ENCODE data around the gene OR7C1.
"Not testable (repeated sequence)": the region's sequence is repeated elsewhere in the genome, so short reads cannot be mapped to it uniquely, and the experiment has no call there.

The OR7C1 gene

GRCh38 chr19:14768001-14768400 lies 67.0 kb downstream of the OR7C1 start:
- no peak for DNase-seq (ENCODE audit: insufficient read length, low spot score)

GRCh38 chr19:14767466-14767971 lies 67.5 kb downstream of the OR7C1 start:
- FAIRE-seq (no peak), DNase-seq (ENCODE audit: insufficient read length, low spot score) (no peak)

More at GRCh38 chr19:14768001-14768400, 67.0 kb downstream of the OR7C1 start:
- FAIRE-seq, result no peak

GRCh38 chr19:14765841-14766240 lies 69.1 kb downstream of the OR7C1 start:
- not testable (repeated sequence) for FAIRE-seq

GRCh38 chr19:14765403-14765802 lies 69.6 kb downstream of the OR7C1 start:
- not testable (repeated sequence) for DNase-seq (ENCODE audit: insufficient read length, low spot score)
- peak; percentile 93 for FAIRE-seq

More at GRCh38 chr19:14765841-14766240, 69.1 kb downstream of the OR7C1 start:
- not testable (repeated sequence) for DNase-seq (ENCODE audit: insufficient read length, low spot score)

GRCh38 chr19:14764401-14764800 lies 70.6 kb downstream of the OR7C1 start:
- DNase-seq (ENCODE audit: insufficient read length, low spot score), result no peak
- no peak for FAIRE-seq

GRCh38 chr19:14763497-14764145 lies 71.4 kb downstream of the OR7C1 start:
- FAIRE-seq, result no peak
- no peak for DNase-seq (ENCODE audit: insufficient read length, low spot score)

- no peak for DNase-seq (ENCODE audit: insufficient read length, low spot score)
- FAIRE-seq, result no peak
These were observed 72.9 kb downstream of the OR7C1 start for GRCh38 chr19:14762111-14762510.

GRCh38 chr19:14761607-14762006 lies 73.4 kb downstream of the OR7C1 start:
- FAIRE-seq (no peak), DNase-seq (ENCODE audit: insufficient read length, low spot score) (no peak)

GRCh38 chr19:14758816-14759215 lies 76.2 kb downstream of the OR7C1 start:
- DNase-seq (ENCODE audit: insufficient read length, low spot score) (no peak), FAIRE-seq (no peak)

- no peak for FAIRE-seq
- no peak for DNase-seq (ENCODE audit: insufficient read length, low spot score)
These were observed 86.4 kb downstream of the OR7C1 start for GRCh38 chr19:14748601-14749000.
